CD4-positive, alpha-beta T cell treated with Interleukin-17A for 1 hour (primary cell): ENCODE measurements around the gene IKBIP.
"Not testable (repeated sequence)": the region's sequence is repeated elsewhere in the genome, so short reads cannot be mapped to it uniquely, and the experiment has no call there.

Experiments
- DNase-seq: peaks from one replicate; pipeline ENCODE4 v3.0.0-alpha.2; 2020

Gene IKBIP

GRCh38 chr12:98635657-98636323 lies 8.8 kb downstream of the IKBIP start:
- DNase-seq: no peak

GRCh38 chr12:98618952-98619351 lies 25.6 kb downstream of the IKBIP start:
- DNase-seq: no peak

- DNase-seq: no peak
Measured at GRCh38 chr12:98612696-98613334, 31.8 kb downstream of the IKBIP start.

GRCh38 chr12:98610596-98610995 lies 34.0 kb downstream of the IKBIP start:
- no peak for DNase-seq

- no peak for DNase-seq
Measured at GRCh38 chr12:98606359-98606988, 38.1 kb downstream of the IKBIP start.

GRCh38 chr12:98601924-98602323 lies 42.7 kb downstream of the IKBIP start:
- DNase-seq: no peak

- DNase-seq: not testable (repeated sequence)
Measured at GRCh38 chr12:98597313-98597712, 47.3 kb downstream of the IKBIP start.

GRCh38 chr12:98595243-98595988 lies 49.2 kb downstream of the IKBIP start:
- DNase-seq: peak; percentile 47

GRCh38 chr12:98594050-98594835 lies 50.3 kb downstream of the IKBIP start:
- no peak for DNase-seq

GRCh38 chr12:98593351-98594049 lies 51.1 kb downstream of the IKBIP start, which contains the start of gene SLC25A3:
Gene SLC25A3, plus strand, starts transcription at chr12:98593686. Its CDS starts 293 bp downstream, at chr12:98593979.
- peak; percentile 97 for DNase-seq

- DNase-seq: peak; percentile 60
Measured at GRCh38 chr12:98592825-98593322, 51.7 kb downstream of the IKBIP start.

GRCh38 chr12:98591209-98591608 lies 53.4 kb downstream of the IKBIP start:
- DNase-seq: no peak

- DNase-seq: no peak
Measured at GRCh38 chr12:98587084-98587483, 57.5 kb downstream of the IKBIP start.

- DNase-seq: no peak
Measured at GRCh38 chr12:98582093-98582492, 62.5 kb downstream of the IKBIP start.

GRCh38 chr12:98581101-98581500 lies 63.5 kb downstream of the IKBIP start:
- DNase-seq: no peak

GRCh38 chr12:98580695-98581094 lies 63.9 kb downstream of the IKBIP start:
- no peak for DNase-seq

GRCh38 chr12:98579835-98580234 lies 64.8 kb downstream of the IKBIP start:
- DNase-seq: no peak

GRCh38 chr12:98579347-98579746 lies 65.2 kb downstream of the IKBIP start:
- no peak for DNase-seq

- no peak for DNase-seq
Measured at GRCh38 chr12:98578821-98579220, 65.8 kb downstream of the IKBIP start.

GRCh38 chr12:98578392-98578791 lies 66.2 kb downstream of the IKBIP start:
- DNase-seq: no peak

- DNase-seq: not testable (repeated sequence)
Measured at GRCh38 chr12:98576795-98577194, 67.8 kb downstream of the IKBIP start.

GRCh38 chr12:98575013-98575412 lies 69.6 kb downstream of the IKBIP start:
- DNase-seq: no peak
